Lung (tissue), 12 donors: ENCODE results near the gene DENND4C. TPM values are rescaled to one million over a fixed set of nuclear protein-coding genes. Genes with fewer than 3 reads are reported as not detected.
"Not testable (repeated sequence)": the region's sequence is repeated elsewhere in the genome, so short reads cannot be mapped to it uniquely, and the experiment has no call there.

ENCODE experiments used
- ATAC-seq: fragments of 200-7000 bp; cut with Tn5 transposase; one replicate; pipeline ENCODE4 v1.9.1; 2020; ENCODE audit warnings: moderate number of reproducible peaks; ENCODE audit not compliant: insufficient read depth, low FRiP score
- DNase-seq, 3 donors: peaks; one replicate each; pipeline ENCODE4 v3.0.0-alpha.2; 2013 to 2017
- H3K27ac ChIP-seq, 2 donors: one replicate each; pipeline ENCODE4 v1.5.1; 2013; ENCODE audit warnings: mild to moderate bottlenecking in 2 of 2, moderate library complexity in 2 of 2, control low read depth in 1 of 2, inconsistent platforms in 1 of 2, low read depth in 1 of 2, low read length in 1 of 2
- H3K27me3 ChIP-seq, 3 donors: one replicate each; pipeline ENCODE4 v1.5.1; 2013; ENCODE audit warnings: low read length in 2 of 3; ENCODE audit not compliant: control insufficient read depth in 3 of 3, insufficient read depth in 3 of 3
- H3K36me3 ChIP-seq, 4 donors: one replicate each; pipeline ENCODE4 v1.5.1; 2013; ENCODE audit warnings: low read length in 4 of 4, mild to moderate bottlenecking in 1 of 4, moderate library complexity in 1 of 4; ENCODE audit not compliant: control insufficient read depth in 4 of 4, insufficient read depth in 4 of 4
- H3K4me1 ChIP-seq, 5 donors: one replicate each; pipeline ENCODE4 v1.5.1; 2013; ENCODE audit warnings: low read length in 5 of 5, mild to moderate bottlenecking in 2 of 5, moderate library complexity in 1 of 5; ENCODE audit not compliant: control insufficient read depth in 5 of 5, insufficient read depth in 5 of 5
- H3K4me3 ChIP-seq: one replicate; pipeline ENCODE4 v1.5.1; 2013; ENCODE audit warnings: mild to moderate bottlenecking, control low read depth, moderate library complexity
- H3K9ac ChIP-seq, 2 donors: one replicate each; pipeline ENCODE4 v1.5.1; 2013; ENCODE audit warnings: low read length in 2 of 2, control low read depth in 1 of 2; ENCODE audit not compliant: insufficient read depth in 1 of 2
- H3K9me3 ChIP-seq, 4 donors: one replicate each; pipeline ENCODE4 v1.5.1; 2013; ENCODE audit warnings: low read length in 3 of 4, mild to moderate bottlenecking in 1 of 4, moderate library complexity in 1 of 4; ENCODE audit not compliant: control insufficient read depth in 4 of 4, insufficient read depth in 3 of 4
- CTCF ChIP-seq: IDR thresholded peaks from 2 replicates; pipeline ENCODE4 v1.5.1; 2012; ENCODE audit warnings: mild to moderate bottlenecking; ENCODE audit errors: control extremely low read depth, extremely low read depth
- WGBS, 2 donors: extraction: QIAGEN DNeasy Blood & Tissue Kit; methylation state at CpG; one replicate each; pipeline ENCODE4 v1.1.7; 2013; 5-methylcytosine and 5-hydroxymethylcytosine counted together
- polyA plus RNA-seq, 2 donors: library from polyadenylated mRNA; stranded (reverse); fragments of 200-250 nt; gene quantifications; one replicate each; pipeline ENCODE4 v1.2.1, GENCODE V29; 2013
- total RNA-seq, 2 donors: library from RNA; depleted of rRNA in 1 of 2; stranded (reverse); fragments of >200 nt in 1 of 2; gene quantifications; one replicate each; pipeline ENCODE4 v1.2.1, GENCODE V29; 2014 to 2021
- donor health status: control.
- donor health status: control.
- donor health status: Bipolar disorder and iron deficiency.
- donor health status: healthy.
- donor health status: DM: yes; HTN: yes; CAD: no.

DENND4C gene
- total and polyA plus RNA-seq, 4 donors = 9.4 to 154 (median 33.9) TPM

- Histone ChIP-seq H3K4me3 (peak overlapping the region; percentile 34), H3K4me1 (peaks cover 0 to 23% (median 13%) of the 10 kb centered on the region in 5 donors), H3K27ac (peak overlapping the region; percentile 86 to 88), H3K9ac (peak overlapping the region; percentile 76 to 96), H3K9me3 (no peaks in the 10 kb centered on the region), H3K27me3 (no peaks in the 10 kb centered on the region), H3K36me3 (peaks cover 8 to 36% (median 20%) of the 10 kb centered on the region in 4 donors)
- 48 to 53% methylated on average over 6 of the region's 6 CpGs for WGBS, 2 donors
- no peak for TF ChIP-seq CTCF
- no peak for ATAC-seq
- DNase-seq = peak in 1 of 3 donors; percentile 14
These were observed 150.3 kb downstream of the DENND4C start for GRCh38 chr9:19380826-19381075.

GRCh38 chr9:19381656-19382055, 151.2 kb downstream of the DENND4C start:
- Histone ChIP-seq H3K27ac (no peak overlapping the region), H3K9ac (no peak overlapping the region), H3K4me3 (no peak overlapping the region), H3K9me3 (no peaks in the 10 kb centered on the region), H3K27me3 (no peaks in the 10 kb centered on the region), H3K4me1 (peaks cover 0 to 23% (median 13%) of the 10 kb centered on the region in 5 donors), H3K36me3 (peaks cover 8 to 28% (median 15%) of the 10 kb centered on the region in 4 donors)
- no peak for ATAC-seq
- DNase-seq = no peak
- WGBS, 2 donors = 95 to 97% methylated on average over 2 of the region's 2 CpGs
- TF ChIP-seq CTCF = no peak

GRCh38 chr9:19385212-19385611, 154.7 kb downstream of the DENND4C start:
- H3K4me3 ChIP-seq, H3K4me1 ChIP-seq, DNase-seq, H3K9ac ChIP-seq, H3K36me3 ChIP-seq, H3K27me3 ChIP-seq, H3K27ac ChIP-seq, ATAC-seq, H3K9me3 ChIP-seq: not testable (repeated sequence)
- WGBS, 2 donors = 97% methylated on average over 14 of the region's 14 CpGs

GRCh38 chr9:19385786-19386501, 155.5 kb downstream of the DENND4C start:
- DNase-seq (no peak), ATAC-seq (no peak)
- H3K4me3 ChIP-seq = no peak overlapping the region
- H3K4me1 ChIP-seq = peaks cover 0 to 2% (median 0%) of the 10 kb centered on the region in 5 donors
- no peaks in the 10 kb centered on the region for H3K27me3 ChIP-seq
- no peaks in the 10 kb centered on the region for H3K9me3 ChIP-seq
- TF ChIP-seq CTCF = no peak
- H3K27ac ChIP-seq = no peak overlapping the region
- no peaks in the 10 kb centered on the region for H3K36me3 ChIP-seq
- WGBS, 2 donors = 93 to 95% methylated on average over 6 of the region's 6 CpGs
- no peak overlapping the region for H3K9ac ChIP-seq
